ENCODE results near the gene MYOG. TPM values are rescaled to one million over a fixed set of nuclear protein-coding genes. Genes with fewer than 3 reads are reported as not detected.

MYOG gene
- polyA plus RNA-seq, 6 donors from 2014 or later, result not detected

GRCh38 chr1:203040513-203041275, 45.1 kb downstream of the MYOG start:
- ATAC-seq (ENCODE audit: low read depth in 2 of 2) (no peak), DNase-seq (no peak)
- Mint-ChIP-seq H3K36me3 (no peaks in the 10 kb centered on the region), H3K4me1 (peaks cover 2 to 7% (median 5%) of the 10 kb centered on the region in 3 donors), H3K4me3 (no peak overlapping the region), H3K27me3 (peaks cover 5 to 21% (median 16%) of the 10 kb centered on the region in 3 donors), H3K27ac (no peak overlapping the region), H3K9me3 (no peaks in the 10 kb centered on the region)

GRCh38 chr1:203039609-203040512, 46.0 kb downstream of the MYOG start:
- Mint-ChIP-seq H3K36me3 (no peaks in the 10 kb centered on the region), H3K4me3 (no peak overlapping the region), H3K27ac (no peak overlapping the region), H3K4me1 (peaks cover 2 to 7% (median 5%) of the 10 kb centered on the region in 3 donors), H3K9me3 (no peaks in the 10 kb centered on the region), H3K27me3 (peaks cover 5 to 16% (median 13%) of the 10 kb centered on the region in 3 donors)
- DNase-seq (no peak), ATAC-seq (ENCODE audit: low read depth in 2 of 2) (no peak)

- Mint-ChIP-seq H3K27ac (peak overlapping the region in 1 of 6 donors; percentile 17), H3K27me3 (peaks cover 5 to 16% (median 10%) of the 10 kb centered on the region in 3 donors), H3K9me3 (no peaks in the 10 kb centered on the region), H3K4me1 (peaks cover 2 to 7% (median 5%) of the 10 kb centered on the region in 3 donors), H3K36me3 (no peaks in the 10 kb centered on the region), H3K4me3 (no peak overlapping the region)
- DNase-seq, result peak; percentile 49
- ATAC-seq (ENCODE audit: low read depth in 2 of 2), result peak; percentile 86 to 94
Observed at GRCh38 chr1:203038891-203039608, 46.8 kb downstream of the MYOG start.

- H3K4me3 Mint-ChIP-seq, result no peak overlapping the region
Observed at GRCh38 chr1:203038217-203038741, 47.5 kb downstream of the MYOG start.

GRCh38 chr1:203037509-203038190, 48.2 kb downstream of the MYOG start:
- ATAC-seq (ENCODE audit: low read depth in 2 of 2) (no peak), DNase-seq (no peak)
- H3K27me3 Mint-ChIP-seq, result peaks cover 5 to 16% (median 10%) of the 10 kb centered on the region in 3 donors
- H3K9me3 Mint-ChIP-seq, result no peaks in the 10 kb centered on the region
- H3K27ac Mint-ChIP-seq, result peak overlapping the region in 1 of 6 donors; percentile 33
- H3K36me3 Mint-ChIP-seq, result no peaks in the 10 kb centered on the region
- peaks cover 2 to 7% (median 5%) of the 10 kb centered on the region in 3 donors for H3K4me1 Mint-ChIP-seq
- H3K4me3 Mint-ChIP-seq, result no peak overlapping the region

More at GRCh38 chr1:203038217-203038741, 47.5 kb downstream of the MYOG start:
- ATAC-seq (ENCODE audit: low read depth in 2 of 2) (no peak), DNase-seq (no peak)
- no peak overlapping the region for H3K27ac Mint-ChIP-seq
- H3K4me1 Mint-ChIP-seq, result peaks cover 2 to 7% (median 5%) of the 10 kb centered on the region in 3 donors
- H3K9me3 Mint-ChIP-seq, result no peaks in the 10 kb centered on the region
- peaks cover 5 to 16% (median 10%) of the 10 kb centered on the region in 3 donors for H3K27me3 Mint-ChIP-seq
- H3K36me3 Mint-ChIP-seq, result no peaks in the 10 kb centered on the region

GRCh38 chr1:203036537-203036936, 49.3 kb downstream of the MYOG start:
- Mint-ChIP-seq H3K4me3 (no peak overlapping the region), H3K27me3 (peaks cover 9 to 16% (median 10%) of the 10 kb centered on the region in 3 donors), H3K4me1 (peaks cover 2 to 7% (median 5%) of the 10 kb centered on the region in 3 donors), H3K27ac (peak overlapping the region in 1 of 6 donors; percentile 49), H3K36me3 (no peaks in the 10 kb centered on the region), H3K9me3 (no peaks in the 10 kb centered on the region)
- ATAC-seq (ENCODE audit: low read depth in 2 of 2), result no peak
- no peak for DNase-seq

GRCh38 chr1:203036135-203036534, 49.7 kb downstream of the MYOG start:
- ATAC-seq (ENCODE audit: low read depth in 2 of 2) (no peak), DNase-seq (no peak)
- no peak overlapping the region for H3K4me3 Mint-ChIP-seq
- peaks cover 9 to 16% (median 10%) of the 10 kb centered on the region in 3 donors for H3K27me3 Mint-ChIP-seq
- H3K27ac Mint-ChIP-seq, result no peak overlapping the region
- H3K9me3 Mint-ChIP-seq, result no peaks in the 10 kb centered on the region
- H3K36me3 Mint-ChIP-seq, result no peaks in the 10 kb centered on the region
- H3K4me1 Mint-ChIP-seq, result peaks cover 2 to 7% (median 5%) of the 10 kb centered on the region in 3 donors

GRCh38 chr1:203035111-203036000, 50.5 kb downstream of the MYOG start:
- no peaks in the 10 kb centered on the region for H3K9me3 Mint-ChIP-seq

GRCh38 chr1:203034422-203035110, 51.2 kb downstream of the MYOG start:
- Mint-ChIP-seq H3K4me1 (peaks cover 0 to 6% (median 5%) of the 10 kb centered on the region in 3 donors), H3K36me3 (no peaks in the 10 kb centered on the region), H3K9me3 (no peaks in the 10 kb centered on the region), H3K27ac (peak overlapping the region in 1 of 6 donors; percentile 79), H3K4me3 (no peak overlapping the region), H3K27me3 (peaks cover 9 to 15% (median 9%) of the 10 kb centered on the region in 3 donors)
- no peak for ATAC-seq (ENCODE audit: low read depth in 2 of 2)
- no peak for DNase-seq

More at GRCh38 chr1:203035111-203036000, 50.5 kb downstream of the MYOG start:
- ATAC-seq (ENCODE audit: low read depth in 2 of 2), result no peak
- Mint-ChIP-seq H3K27me3 (peaks cover 9 to 16% (median 10%) of the 10 kb centered on the region in 3 donors), H3K4me3 (no peak overlapping the region), H3K27ac (peak overlapping the region in 1 of 6 donors; percentile 57), H3K4me1 (peaks cover 0 to 7% (median 5%) of the 10 kb centered on the region in 3 donors), H3K36me3 (no peaks in the 10 kb centered on the region)
- no peak for DNase-seq

GRCh38 chr1:203033917-203034316, 51.9 kb downstream of the MYOG start:
- H3K27ac Mint-ChIP-seq, result peak overlapping the region in 2 of 6 donors; percentile 60 to 79
- H3K27me3 Mint-ChIP-seq, result peaks cover 2 to 8% (median 4%) of the 10 kb centered on the region in 3 donors
- DNase-seq (no peak), ATAC-seq (ENCODE audit: low read depth in 2 of 2) (no peak)
- no peaks in the 10 kb centered on the region for H3K9me3 Mint-ChIP-seq
- H3K4me3 Mint-ChIP-seq, result no peak overlapping the region
- H3K4me1 Mint-ChIP-seq, result no peaks in the 10 kb centered on the region
- no peaks in the 10 kb centered on the region for H3K36me3 Mint-ChIP-seq

GRCh38 chr1:203033287-203033686, 52.5 kb downstream of the MYOG start:
- no peak overlapping the region for H3K4me3 Mint-ChIP-seq
- H3K4me1 Mint-ChIP-seq, result no peaks in the 10 kb centered on the region
- H3K27ac Mint-ChIP-seq, result peak overlapping the region in 1 of 6 donors; percentile 38
- peaks cover 0 to 10% (median 4%) of the 10 kb centered on the region in 3 donors for H3K27me3 Mint-ChIP-seq
- ATAC-seq (ENCODE audit: low read depth in 2 of 2), result no peak
- no peaks in the 10 kb centered on the region for H3K36me3 Mint-ChIP-seq
- H3K9me3 Mint-ChIP-seq, result no peaks in the 10 kb centered on the region
- DNase-seq, result no peak

Measured in naive B cell (primary cell).